GM12878 (cell line): ENCODE data around the gene ETV7.

Experiments
- BHLHE40 ChIP-seq, 2 experiments: fragments of 450-650 bp in 1 of 2; IDR thresholded peaks; 2 replicates each; pipeline ENCODE4 v1.6.1; 2011 to 2017; ENCODE audit warnings: low read depth in 2 of 2, borderline replicate concordance in 1 of 2, improper control_type of control experiment in 1 of 2, low read length in 1 of 2, mild to moderate bottlenecking in 1 of 2
- GABPA ChIP-seq: IDR thresholded peaks from 2 replicates; pipeline ENCODE4 v1.6.1; 2014; ENCODE audit warnings: antibody characterized with exemption, low read depth, mild to moderate bottlenecking, inconsistent platforms
- MYC ChIP-seq: IDR thresholded peaks from 2 replicates; pipeline ENCODE4 v1.6.1; 2011; ENCODE audit warnings: mild to moderate bottlenecking, low read length, moderate library complexity, inconsistent platforms; ENCODE audit not compliant: insufficient read depth, insufficient replicate concordance, insufficient read length, severe bottlenecking
- ZBTB40 ChIP-seq: fragments of 450-650 bp; IDR thresholded peaks from 2 replicates; pipeline ENCODE4 v1.6.1; 2016; ENCODE audit warnings: mild to moderate bottlenecking, moderate library complexity, borderline replicate concordance
- TF ChIP-seq, protein P1 (sequence below), 3 experiments: IDR thresholded peaks in 2 of 3; conservative IDR thresholded peaks in 1 of 3; 2 replicates each; pipeline ENCODE4 v1.5.1; 2011; ENCODE audit warnings: low read depth in 3 of 3, low read length in 3 of 3, mild to moderate bottlenecking in 3 of 3, control low read depth in 2 of 3, moderate library complexity in 2 of 3, inconsistent platforms in 1 of 3, mixed read lengths in 1 of 3; ENCODE audit not compliant: control insufficient read depth in 2 of 3, insufficient read depth in 1 of 3; ENCODE audit errors: extremely low read depth in 1 of 3
- TF ChIP-seq, protein P2 (sequence below): IDR thresholded peaks from 2 replicates; pipeline ENCODE4 v1.6.1; 2012; ENCODE audit warnings: low read depth, low read length, improper control_type of control experiment

- TF ChIP-seq MYC (no peak), BHLHE40 (IDR thresholded peaks at IDR 0.05; ENCODE audit: borderline replicate concordance in 1 of 2, low read depth in 2 of 2, low read length in 1 of 2) (no peak), GABPA (no peak), ZBTB40 (no peak)
- TF ChIP-seq, protein P1, sequence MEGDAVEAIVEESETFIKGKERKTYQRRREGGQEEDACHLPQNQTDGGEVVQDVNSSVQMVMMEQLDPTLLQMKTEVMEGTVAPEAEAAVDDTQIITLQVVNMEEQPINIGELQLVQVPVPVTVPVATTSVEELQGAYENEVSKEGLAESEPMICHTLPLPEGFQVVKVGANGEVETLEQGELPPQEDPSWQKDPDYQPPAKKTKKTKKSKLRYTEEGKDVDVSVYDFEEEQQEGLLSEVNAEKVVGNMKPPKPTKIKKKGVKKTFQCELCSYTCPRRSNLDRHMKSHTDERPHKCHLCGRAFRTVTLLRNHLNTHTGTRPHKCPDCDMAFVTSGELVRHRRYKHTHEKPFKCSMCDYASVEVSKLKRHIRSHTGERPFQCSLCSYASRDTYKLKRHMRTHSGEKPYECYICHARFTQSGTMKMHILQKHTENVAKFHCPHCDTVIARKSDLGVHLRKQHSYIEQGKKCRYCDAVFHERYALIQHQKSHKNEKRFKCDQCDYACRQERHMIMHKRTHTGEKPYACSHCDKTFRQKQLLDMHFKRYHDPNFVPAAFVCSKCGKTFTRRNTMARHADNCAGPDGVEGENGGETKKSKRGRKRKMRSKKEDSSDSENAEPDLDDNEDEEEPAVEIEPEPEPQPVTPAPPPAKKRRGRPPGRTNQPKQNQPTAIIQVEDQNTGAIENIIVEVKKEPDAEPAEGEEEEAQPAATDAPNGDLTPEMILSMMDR (IDR thresholded peaks at IDR 0.05 in 2 of 3, conservative IDR thresholded peaks at IDR 0.05 in 1 of 3; ENCODE audit: control insufficient read depth in 2 of 3, extremely low read depth in 1 of 3, insufficient read depth in 1 of 3, low read depth in 3 of 3, low read length in 3 of 3) = no peak
- TF ChIP-seq, protein P2, sequence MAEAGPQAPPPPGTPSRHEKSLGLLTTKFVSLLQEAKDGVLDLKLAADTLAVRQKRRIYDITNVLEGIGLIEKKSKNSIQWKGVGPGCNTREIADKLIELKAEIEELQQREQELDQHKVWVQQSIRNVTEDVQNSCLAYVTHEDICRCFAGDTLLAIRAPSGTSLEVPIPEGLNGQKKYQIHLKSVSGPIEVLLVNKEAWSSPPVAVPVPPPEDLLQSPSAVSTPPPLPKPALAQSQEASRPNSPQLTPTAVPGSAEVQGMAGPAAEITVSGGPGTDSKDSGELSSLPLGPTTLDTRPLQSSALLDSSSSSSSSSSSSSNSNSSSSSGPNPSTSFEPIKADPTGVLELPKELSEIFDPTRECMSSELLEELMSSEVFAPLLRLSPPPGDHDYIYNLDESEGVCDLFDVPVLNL = no peak
Measured at GRCh38 chr6:36380166-36380565, 7.3 kb downstream of the ETV7 start.
